ENCODE data around the gene ZZZ3. TPM values are rescaled to one million over a fixed set of nuclear protein-coding genes. Genes with fewer than 3 reads are reported as not detected.
"Not testable (repeated sequence)": the region's sequence is repeated elsewhere in the genome, so short reads cannot be mapped to it uniquely, and the experiment has no call there.

ZZZ3 gene
- total RNA-seq, 2 donors from 2014 or later: 26.0 to 100 TPM

DNA sequence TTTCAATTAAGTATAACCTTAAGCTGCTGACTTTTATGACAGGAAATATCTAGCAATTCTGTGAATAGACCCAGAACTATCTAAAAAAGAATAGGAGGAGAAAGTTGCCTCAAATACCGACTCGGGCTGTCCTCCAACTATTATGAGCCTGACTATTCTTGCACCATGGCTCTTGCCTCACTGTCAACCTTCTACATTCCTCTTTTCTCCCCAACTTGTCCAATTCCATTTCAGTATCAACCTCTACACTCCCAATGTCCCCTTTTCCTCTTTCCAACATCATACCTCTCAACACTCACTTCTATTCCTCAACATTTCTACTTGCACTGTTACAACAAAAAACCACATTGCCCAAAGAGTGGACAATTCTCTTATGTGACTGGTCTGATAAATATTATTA is 2.3 kb downstream of the ZZZ3 start:
- Histone ChIP-seq H3K9me3 (no peaks in the 10 kb centered on the region), H3K4me1 (peaks cover 46% of the 10 kb centered on the region), H3K36me3 (replicated peaks in 1 of 2; ENCODE audit: insufficient read depth in 1 of 2, low read depth in 2 of 2) (no peaks in the 10 kb centered on the region), H3K27ac (no peak overlapping the region), H3K27me3 (no peaks in the 10 kb centered on the region), H3K4me3 (no peak overlapping the region)
- 55 to 70% methylated on average over 2 of the region's 2 CpGs for WGBS, 2 donors
- intact Hi-C loops (cut with DNase I): no loop called here
- no peak for TF ChIP-seq POLR2A (IDR thresholded peaks at IDR 0.05)
- TF ChIP-seq, protein P1, sequence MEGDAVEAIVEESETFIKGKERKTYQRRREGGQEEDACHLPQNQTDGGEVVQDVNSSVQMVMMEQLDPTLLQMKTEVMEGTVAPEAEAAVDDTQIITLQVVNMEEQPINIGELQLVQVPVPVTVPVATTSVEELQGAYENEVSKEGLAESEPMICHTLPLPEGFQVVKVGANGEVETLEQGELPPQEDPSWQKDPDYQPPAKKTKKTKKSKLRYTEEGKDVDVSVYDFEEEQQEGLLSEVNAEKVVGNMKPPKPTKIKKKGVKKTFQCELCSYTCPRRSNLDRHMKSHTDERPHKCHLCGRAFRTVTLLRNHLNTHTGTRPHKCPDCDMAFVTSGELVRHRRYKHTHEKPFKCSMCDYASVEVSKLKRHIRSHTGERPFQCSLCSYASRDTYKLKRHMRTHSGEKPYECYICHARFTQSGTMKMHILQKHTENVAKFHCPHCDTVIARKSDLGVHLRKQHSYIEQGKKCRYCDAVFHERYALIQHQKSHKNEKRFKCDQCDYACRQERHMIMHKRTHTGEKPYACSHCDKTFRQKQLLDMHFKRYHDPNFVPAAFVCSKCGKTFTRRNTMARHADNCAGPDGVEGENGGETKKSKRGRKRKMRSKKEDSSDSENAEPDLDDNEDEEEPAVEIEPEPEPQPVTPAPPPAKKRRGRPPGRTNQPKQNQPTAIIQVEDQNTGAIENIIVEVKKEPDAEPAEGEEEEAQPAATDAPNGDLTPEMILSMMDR (IDR thresholded peaks at IDR 0.05): no peak
- ATAC-seq (no peak), DNase-seq (no peak)

DNA sequence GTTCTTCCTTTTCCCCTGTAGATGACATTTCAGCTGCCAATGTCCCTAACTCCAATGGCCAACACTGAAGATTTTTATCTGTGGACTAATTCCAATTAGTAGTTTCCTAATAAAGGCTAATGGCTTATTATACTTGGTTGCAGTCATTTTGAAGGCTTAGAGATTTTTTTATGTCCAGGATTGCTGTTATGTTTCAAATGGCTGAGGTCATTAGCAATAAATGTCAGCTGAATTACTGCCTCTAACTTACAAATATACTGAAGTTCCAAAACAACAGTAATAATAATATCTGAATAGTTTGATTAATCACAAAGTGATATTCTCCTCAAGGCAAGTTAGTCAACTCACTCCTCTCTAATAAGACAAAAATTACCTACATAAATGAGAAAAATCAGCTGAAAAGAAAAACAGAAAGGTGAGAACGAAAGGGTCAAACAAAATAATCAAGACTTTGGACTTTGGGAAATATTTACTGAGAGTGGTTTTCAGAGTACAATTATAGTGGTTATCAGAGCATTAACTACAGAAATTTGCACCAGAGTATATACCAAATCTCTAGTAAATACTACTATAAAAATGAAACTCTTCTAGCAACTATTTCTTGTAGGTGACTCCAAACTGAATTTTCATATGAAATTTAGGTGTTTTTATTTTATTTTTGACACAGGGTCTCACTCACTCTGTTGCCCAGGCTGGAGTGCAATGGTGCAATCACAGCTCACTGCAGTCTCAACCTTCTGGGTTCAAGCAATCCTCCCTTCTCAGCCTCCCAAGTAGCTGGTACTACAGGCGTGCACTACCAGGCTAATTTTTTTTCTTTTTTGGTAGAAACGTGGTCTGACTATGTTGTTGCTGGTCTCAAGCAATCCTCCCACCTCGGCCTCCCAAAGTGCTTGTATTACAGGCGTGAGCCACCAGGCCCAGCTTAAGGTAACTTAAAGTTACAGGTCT is 3.5 kb downstream of the ZZZ3 start:
- Histone ChIP-seq H3K9me3 (no peaks in the 10 kb centered on the region), H3K4me1 (peaks cover 42% of the 10 kb centered on the region), H3K27ac (peak overlapping the region in 1 of 4 donors; percentile 6), H3K36me3 (replicated peaks in 1 of 2; ENCODE audit: insufficient read depth in 1 of 2, low read depth in 2 of 2) (no peaks in the 10 kb centered on the region), H3K4me3 (no peak overlapping the region), H3K27me3 (no peaks in the 10 kb centered on the region)
- TF ChIP-seq, protein P1 (IDR thresholded peaks at IDR 0.05): no peak
- TF ChIP-seq POLR2A (IDR thresholded peaks at IDR 0.05): no peak
- no peak for ATAC-seq
- DNase-seq: no peak
- intact Hi-C loops (cut with DNase I): no loop called here
- WGBS, 2 donors: 68 to 70% methylated on average over 5 of the region's 5 CpGs

GRCh38 chr1:77674807-77675206 is 7.7 kb downstream of the ZZZ3 start:
- H3K36me3 ChIP-seq (replicated peaks in 1 of 2; ENCODE audit: insufficient read depth in 1 of 2, low read depth in 2 of 2); DNase-seq; intact Hi-C loops (cut with DNase I); H3K27me3 ChIP-seq; H3K9me3 ChIP-seq; H3K4me3 ChIP-seq; ATAC-seq; H3K27ac ChIP-seq: not testable (repeated sequence)
- H3K4me1 ChIP-seq: peaks cover 18% of the 10 kb centered on the region
- 95 to 98% methylated on average over 3 of the region's 3 CpGs for WGBS, 2 donors

GRCh38 chr1:77673716-77674355 is 8.6 kb downstream of the ZZZ3 start:
- peaks cover 10% of the 10 kb centered on the region for H3K4me1 ChIP-seq
- DNase-seq: no peak
- intact Hi-C loops (cut with DNase I): no loop called here
- TF ChIP-seq, protein P1 (IDR thresholded peaks at IDR 0.05): no peak
- no peak for TF ChIP-seq POLR2A (IDR thresholded peaks at IDR 0.05)
- H3K4me3 ChIP-seq: no peak overlapping the region
- H3K36me3 ChIP-seq (replicated peaks in 1 of 2; ENCODE audit: insufficient read depth in 1 of 2, low read depth in 2 of 2): no peaks in the 10 kb centered on the region
- H3K9me3 ChIP-seq: no peaks in the 10 kb centered on the region
- 60 to 77% methylated on average over 1 of the region's 1 CpG for WGBS, 2 donors
- H3K27me3 ChIP-seq: no peaks in the 10 kb centered on the region
- ATAC-seq: no peak
- H3K27ac ChIP-seq: no peak overlapping the region

GRCh38 chr1:77673030-77673429 is 9.4 kb downstream of the ZZZ3 start:
- H3K4me3 ChIP-seq: no peak overlapping the region
- H3K4me1 ChIP-seq: peaks cover 5% of the 10 kb centered on the region
- H3K27me3 ChIP-seq: no peaks in the 10 kb centered on the region
- TF ChIP-seq, protein P1 (IDR thresholded peaks at IDR 0.05): no peak
- TF ChIP-seq POLR2A (IDR thresholded peaks at IDR 0.05): no peak
- H3K36me3 ChIP-seq (replicated peaks in 1 of 2; ENCODE audit: insufficient read depth in 1 of 2, low read depth in 2 of 2): no peaks in the 10 kb centered on the region
- no peak for ATAC-seq
- 90 to 92% methylated on average over 6 of the region's 6 CpGs for WGBS, 2 donors
- H3K9me3 ChIP-seq: no peaks in the 10 kb centered on the region
- intact Hi-C loops (cut with DNase I): no loop called here
- no peak for DNase-seq
- H3K27ac ChIP-seq: no peak overlapping the region
